ENCODE results near the gene TNRC6C.

TNRC6C gene

DNA sequence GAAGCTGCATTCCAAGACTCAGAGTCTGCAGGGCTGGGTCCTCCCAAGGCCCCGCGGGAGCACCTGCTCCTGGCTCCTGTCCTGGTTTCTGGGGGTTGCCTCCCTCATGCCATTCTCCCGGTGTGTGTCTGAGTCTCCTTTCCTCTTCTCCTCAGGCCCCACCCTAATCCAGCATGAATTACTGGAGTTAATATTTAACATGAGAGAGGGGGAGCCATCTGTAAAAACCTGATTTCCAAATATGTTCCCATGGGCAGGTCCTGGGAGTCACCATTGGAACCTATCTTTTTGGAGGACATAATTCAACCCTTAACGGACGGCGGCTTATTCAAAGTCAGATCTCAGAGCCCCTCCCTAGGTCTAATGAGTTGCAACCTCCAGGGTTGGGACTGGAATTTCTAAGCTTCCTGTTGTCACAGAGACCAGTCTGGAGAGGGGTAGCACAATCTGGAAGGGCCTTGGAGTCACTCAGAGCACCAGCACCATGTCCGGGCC, 193.1 kb downstream of the TNRC6C start:
- no peaks in the 10 kb centered on the region for H3K36me3 ChIP-seq (ENCODE audit: insufficient read depth, low read length)

GRCh38 chr17:78154903-78155811, 196.7 kb downstream of the TNRC6C start:
- H3K4me1 ChIP-seq (ENCODE audit: insufficient read depth, low read length) = no peaks in the 10 kb centered on the region
- H3K4me3 ChIP-seq (ENCODE audit: low read length) = no peak overlapping the region
- H3K27me3 ChIP-seq (ENCODE audit: insufficient read depth, low read length) = no peaks in the 10 kb centered on the region
- no peak overlapping the region for H2AFZ ChIP-seq (ENCODE audit: low read depth, low read length)
- no peaks in the 10 kb centered on the region for H3K36me3 ChIP-seq (ENCODE audit: insufficient read depth, low read length)
- no peaks in the 10 kb centered on the region for H3K9me3 ChIP-seq (ENCODE audit: low read length)

More for the DNA sequence above, 193.1 kb downstream of the TNRC6C start:
- H3K9me3 ChIP-seq (ENCODE audit: low read length) = no peaks in the 10 kb centered on the region
- no peak overlapping the region for H3K4me3 ChIP-seq (ENCODE audit: low read length)
- peaks cover 3% of the 10 kb centered on the region for H3K27me3 ChIP-seq (ENCODE audit: insufficient read depth, low read length)
- no peak overlapping the region for H2AFZ ChIP-seq (ENCODE audit: low read depth, low read length)
- no peaks in the 10 kb centered on the region for H3K4me1 ChIP-seq (ENCODE audit: insufficient read depth, low read length)

Measured in neuron (in vitro differentiated cells).